ENCODE measurements around the gene LRRC75A.
A peak's percentile ranks its signal among the peaks of the same experiment; 100 is the strongest.

The LRRC75A gene

GRCh38 chr17:16466407-16466806 is 25.6 kb downstream of the LRRC75A start:
- Histone ChIP-seq H3K27me3 (ENCODE audit: control insufficient read depth, insufficient read depth, low read length) (no peaks in the 10 kb centered on the region), H3K9ac (ENCODE audit: low read length) (peak overlapping the region; percentile 11), H3K9me3 (ENCODE audit: control insufficient read depth, low read length) (no peaks in the 10 kb centered on the region), H3K4me3 (ENCODE audit: low read length) (no peak overlapping the region), H3K36me3 (ENCODE audit: control insufficient read depth, insufficient read depth, low read length) (no peaks in the 10 kb centered on the region), H3K4me1 (ENCODE audit: control insufficient read depth, insufficient read depth, low read length) (peaks cover 48% of the 10 kb centered on the region)

- H3K4me1 ChIP-seq (ENCODE audit: control insufficient read depth, insufficient read depth, low read length) = peaks cover 47% of the 10 kb centered on the region
- no peaks in the 10 kb centered on the region for H3K36me3 ChIP-seq (ENCODE audit: control insufficient read depth, insufficient read depth, low read length)
- H3K4me3 ChIP-seq (ENCODE audit: low read length) = no peak overlapping the region
- no peaks in the 10 kb centered on the region for H3K9me3 ChIP-seq (ENCODE audit: control insufficient read depth, low read length)
- H3K27me3 ChIP-seq (ENCODE audit: control insufficient read depth, insufficient read depth, low read length) = no peaks in the 10 kb centered on the region
- peak overlapping the region; percentile 11 for H3K9ac ChIP-seq (ENCODE audit: low read length)
These were observed 26.1 kb downstream of the LRRC75A start for GRCh38 chr17:16465861-16466338.

- Histone ChIP-seq H3K9ac (ENCODE audit: low read length) (peak overlapping the region; percentile 3), H3K4me3 (ENCODE audit: low read length) (no peak overlapping the region), H3K4me1 (ENCODE audit: control insufficient read depth, insufficient read depth, low read length) (peaks cover 43% of the 10 kb centered on the region)
These were observed 27.0 kb downstream of the LRRC75A start for GRCh38 chr17:16465052-16465312.

GRCh38 chr17:16464303-16465051 is 27.5 kb downstream of the LRRC75A start:
- no peak overlapping the region for H3K4me3 ChIP-seq (ENCODE audit: low read length)
- peak overlapping the region; percentile 10 for H3K9ac ChIP-seq (ENCODE audit: low read length)

More at GRCh38 chr17:16465052-16465312, 27.0 kb downstream of the LRRC75A start:
- no peaks in the 10 kb centered on the region for H3K9me3 ChIP-seq (ENCODE audit: control insufficient read depth, low read length)
- no peaks in the 10 kb centered on the region for H3K27me3 ChIP-seq (ENCODE audit: control insufficient read depth, insufficient read depth, low read length)
- H3K36me3 ChIP-seq (ENCODE audit: control insufficient read depth, insufficient read depth, low read length) = no peaks in the 10 kb centered on the region

GRCh38 chr17:16463358-16464302 is 28.4 kb downstream of the LRRC75A start:
- H3K4me1 ChIP-seq (ENCODE audit: control insufficient read depth, insufficient read depth, low read length) = peaks cover 46% of the 10 kb centered on the region
- no peaks in the 10 kb centered on the region for H3K27me3 ChIP-seq (ENCODE audit: control insufficient read depth, insufficient read depth, low read length)
- H3K9me3 ChIP-seq (ENCODE audit: control insufficient read depth, low read length) = no peaks in the 10 kb centered on the region
- H3K36me3 ChIP-seq (ENCODE audit: control insufficient read depth, insufficient read depth, low read length) = no peaks in the 10 kb centered on the region
- no peak overlapping the region for H3K4me3 ChIP-seq (ENCODE audit: low read length)
- peak overlapping the region; percentile 10 for H3K9ac ChIP-seq (ENCODE audit: low read length)

More at GRCh38 chr17:16464303-16465051, 27.5 kb downstream of the LRRC75A start:
- Histone ChIP-seq H3K9me3 (ENCODE audit: control insufficient read depth, low read length) (no peaks in the 10 kb centered on the region), H3K27me3 (ENCODE audit: control insufficient read depth, insufficient read depth, low read length) (no peaks in the 10 kb centered on the region), H3K36me3 (ENCODE audit: control insufficient read depth, insufficient read depth, low read length) (no peaks in the 10 kb centered on the region), H3K4me1 (ENCODE audit: control insufficient read depth, insufficient read depth, low read length) (peaks cover 46% of the 10 kb centered on the region)

- no peaks in the 10 kb centered on the region for H3K36me3 ChIP-seq (ENCODE audit: control insufficient read depth, insufficient read depth, low read length)
- peaks cover 46% of the 10 kb centered on the region for H3K4me1 ChIP-seq (ENCODE audit: control insufficient read depth, insufficient read depth, low read length)
- no peaks in the 10 kb centered on the region for H3K27me3 ChIP-seq (ENCODE audit: control insufficient read depth, insufficient read depth, low read length)
- no peak overlapping the region for H3K4me3 ChIP-seq (ENCODE audit: low read length)
- H3K9me3 ChIP-seq (ENCODE audit: control insufficient read depth, low read length) = no peaks in the 10 kb centered on the region
- H3K9ac ChIP-seq (ENCODE audit: low read length) = no peak overlapping the region
These were observed 29.7 kb downstream of the LRRC75A start for GRCh38 chr17:16462070-16462864.

GRCh38 chr17:16461606-16461866 is 30.5 kb downstream of the LRRC75A start:
- Histone ChIP-seq H3K9ac (ENCODE audit: low read length) (no peak overlapping the region), H3K4me1 (ENCODE audit: control insufficient read depth, insufficient read depth, low read length) (peaks cover 42% of the 10 kb centered on the region), H3K4me3 (ENCODE audit: low read length) (no peak overlapping the region), H3K9me3 (ENCODE audit: control insufficient read depth, low read length) (no peaks in the 10 kb centered on the region), H3K27me3 (ENCODE audit: control insufficient read depth, insufficient read depth, low read length) (no peaks in the 10 kb centered on the region), H3K36me3 (ENCODE audit: control insufficient read depth, insufficient read depth, low read length) (no peaks in the 10 kb centered on the region)

- H3K4me1 ChIP-seq (ENCODE audit: control insufficient read depth, insufficient read depth, low read length) = peaks cover 37% of the 10 kb centered on the region
- no peak overlapping the region for H3K4me3 ChIP-seq (ENCODE audit: low read length)
- no peaks in the 10 kb centered on the region for H3K9me3 ChIP-seq (ENCODE audit: control insufficient read depth, low read length)
- H3K9ac ChIP-seq (ENCODE audit: low read length) = no peak overlapping the region
- H3K27me3 ChIP-seq (ENCODE audit: control insufficient read depth, insufficient read depth, low read length) = no peaks in the 10 kb centered on the region
- no peaks in the 10 kb centered on the region for H3K36me3 ChIP-seq (ENCODE audit: control insufficient read depth, insufficient read depth, low read length)
These were observed 31.0 kb downstream of the LRRC75A start for GRCh38 chr17:16460796-16461605.

GRCh38 chr17:16459855-16460550 is 32.0 kb downstream of the LRRC75A start:
- Histone ChIP-seq H3K9me3 (ENCODE audit: control insufficient read depth, low read length) (no peaks in the 10 kb centered on the region), H3K4me1 (ENCODE audit: control insufficient read depth, insufficient read depth, low read length) (peaks cover 27% of the 10 kb centered on the region), H3K36me3 (ENCODE audit: control insufficient read depth, insufficient read depth, low read length) (no peaks in the 10 kb centered on the region), H3K27me3 (ENCODE audit: control insufficient read depth, insufficient read depth, low read length) (no peaks in the 10 kb centered on the region), H3K9ac (ENCODE audit: low read length) (no peak overlapping the region), H3K4me3 (ENCODE audit: low read length) (no peak overlapping the region)

- Histone ChIP-seq H3K4me3 (ENCODE audit: low read length) (no peak overlapping the region), H3K9me3 (ENCODE audit: control insufficient read depth, low read length) (no peaks in the 10 kb centered on the region), H3K36me3 (ENCODE audit: control insufficient read depth, insufficient read depth, low read length) (no peaks in the 10 kb centered on the region), H3K27me3 (ENCODE audit: control insufficient read depth, insufficient read depth, low read length) (no peaks in the 10 kb centered on the region), H3K4me1 (ENCODE audit: control insufficient read depth, insufficient read depth, low read length) (peaks cover 20% of the 10 kb centered on the region), H3K9ac (ENCODE audit: low read length) (no peak overlapping the region)
These were observed 32.7 kb downstream of the LRRC75A start for GRCh38 chr17:16459271-16459670.

- Histone ChIP-seq H3K27me3 (ENCODE audit: control insufficient read depth, insufficient read depth, low read length) (no peaks in the 10 kb centered on the region), H3K36me3 (ENCODE audit: control insufficient read depth, insufficient read depth, low read length) (no peaks in the 10 kb centered on the region), H3K9me3 (ENCODE audit: control insufficient read depth, low read length) (no peaks in the 10 kb centered on the region), H3K4me3 (ENCODE audit: low read length) (no peak overlapping the region), H3K9ac (ENCODE audit: low read length) (no peak overlapping the region), H3K4me1 (ENCODE audit: control insufficient read depth, insufficient read depth, low read length) (peaks cover 7% of the 10 kb centered on the region)
These were observed 35.2 kb downstream of the LRRC75A start for GRCh38 chr17:16456742-16457316.

Data from mucosa of stomach (tissue), 1 donor.